GM21528 (cell line): ENCODE data around the gene AMPD2.
"Not testable (repeated sequence)": the region's sequence is repeated elsewhere in the genome, so short reads cannot be mapped to it uniquely, and the experiment has no call there.

Experiments used
- ATAC-seq: cut with Tn5 transposase; IDR thresholded peaks from one replicate; pipeline ENCODE4 v1.9.1; 2021; ENCODE audit warnings: mild to moderate bottlenecking, moderate library complexity; ENCODE audit not compliant: unreplicated experiment, low FRiP score

The AMPD2 gene

DNA sequence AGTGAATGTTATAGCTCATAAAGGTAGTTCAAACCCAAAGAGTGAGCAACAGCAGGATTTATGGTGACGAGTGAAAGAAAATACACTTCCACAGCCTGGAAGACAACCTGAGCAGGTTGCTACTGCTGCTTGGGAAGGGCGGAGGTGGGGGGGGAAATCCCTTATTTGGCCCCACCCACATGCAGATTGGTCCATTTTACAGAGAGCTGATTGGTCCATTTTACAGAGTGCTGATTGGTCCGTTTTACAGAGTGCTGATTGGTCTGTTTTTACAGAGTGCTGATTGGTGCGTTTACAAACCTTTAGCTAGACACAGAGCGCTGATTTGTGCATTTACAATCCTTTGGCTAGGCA lies 50.3 kb downstream of the AMPD2 start:
- not testable (repeated sequence) for ATAC-seq

DNA sequence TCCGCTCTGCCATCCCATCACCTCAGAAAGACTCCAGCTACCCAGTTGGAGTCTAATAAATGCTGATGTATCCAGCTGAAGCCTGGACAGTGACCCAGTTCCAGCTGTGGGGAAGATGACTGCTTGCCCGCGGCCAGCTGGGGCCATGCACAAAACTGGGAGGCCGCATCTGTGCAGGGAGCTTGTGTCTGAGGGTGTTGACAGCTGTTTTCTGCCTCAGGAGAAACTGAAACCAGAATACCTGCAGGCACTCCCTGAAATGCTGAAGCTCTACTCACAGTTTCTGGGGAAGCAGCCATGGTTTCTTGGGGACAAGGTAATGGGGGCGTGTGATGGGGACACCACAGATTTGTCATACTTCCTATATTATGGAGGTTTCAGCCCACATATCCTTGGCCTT lies 51.4 kb downstream of the AMPD2 start:
- ATAC-seq, result no peak

DNA sequence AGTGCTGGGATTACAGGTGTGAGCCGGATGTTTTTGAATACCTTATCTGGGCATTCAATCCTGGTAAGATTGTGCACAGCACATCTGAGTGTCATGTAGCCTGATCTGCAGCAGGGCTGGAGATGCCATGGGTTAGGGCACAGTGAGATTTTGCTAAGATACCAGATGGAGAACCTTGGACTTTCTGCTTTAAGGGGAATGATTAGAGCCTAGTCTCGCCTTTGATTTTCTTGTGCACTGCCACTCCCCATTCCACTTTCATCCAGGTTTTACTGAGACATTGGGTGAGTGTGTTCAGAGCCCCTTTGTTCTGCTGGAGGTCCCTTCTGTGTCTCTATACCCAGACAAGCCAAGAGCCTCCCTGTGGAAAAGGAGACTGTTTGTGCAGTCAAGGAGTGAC lies 54.2 kb downstream of the AMPD2 start:
- not testable (repeated sequence) for ATAC-seq

DNA sequence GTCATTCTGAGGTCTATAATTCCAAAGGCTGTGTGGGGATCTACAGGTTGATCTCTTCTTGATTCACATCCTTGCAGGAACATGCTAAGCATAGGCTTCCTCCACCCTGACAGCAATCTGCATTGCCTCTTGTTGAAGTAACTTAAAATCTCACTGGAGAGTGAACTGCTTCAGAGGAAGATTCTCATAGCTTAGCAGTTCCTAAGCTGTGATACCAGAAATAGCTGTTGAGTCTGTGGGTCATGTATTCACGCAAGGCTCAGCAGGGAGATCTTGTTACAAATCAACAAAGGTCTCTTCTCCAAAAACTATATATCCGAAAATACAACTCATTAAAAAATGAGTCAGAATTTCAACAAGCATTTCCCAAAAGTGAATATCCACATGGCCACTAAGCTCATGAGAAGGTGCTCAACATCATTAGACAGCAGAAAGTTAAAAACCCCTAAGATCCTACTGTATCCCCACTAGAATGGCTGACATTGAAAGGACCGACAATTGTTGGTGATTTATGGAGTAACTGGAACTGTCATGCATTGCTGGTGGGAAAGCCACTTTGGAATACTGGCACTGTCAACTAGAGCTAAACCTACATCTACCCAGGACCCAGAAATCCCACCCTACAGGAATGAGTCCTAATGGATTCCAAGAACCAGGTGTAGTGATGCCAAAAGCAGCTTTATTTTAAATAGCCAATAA lies 57.2 kb downstream of the AMPD2 start:
- not testable (repeated sequence) for ATAC-seq

DNA sequence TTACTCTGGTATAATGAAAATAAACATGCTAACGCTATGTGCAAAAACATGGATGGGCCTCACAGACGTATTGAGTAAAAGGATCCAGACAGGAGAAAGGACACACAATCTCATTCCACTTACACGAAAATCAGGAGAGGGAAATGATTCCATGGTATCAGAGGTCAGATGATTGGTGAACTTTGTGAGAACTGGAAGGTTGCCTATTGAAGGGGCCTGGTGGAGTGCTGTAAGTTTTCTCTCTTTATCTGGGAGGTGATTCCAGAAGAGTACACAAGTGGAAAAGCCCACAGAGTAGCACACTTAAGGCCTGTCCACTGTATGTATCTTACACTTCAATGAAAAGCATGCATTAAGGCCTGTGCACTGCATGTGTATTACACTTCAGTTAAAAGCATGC lies 57.8 kb downstream of the AMPD2 start:
- ATAC-seq, result no peak

DNA sequence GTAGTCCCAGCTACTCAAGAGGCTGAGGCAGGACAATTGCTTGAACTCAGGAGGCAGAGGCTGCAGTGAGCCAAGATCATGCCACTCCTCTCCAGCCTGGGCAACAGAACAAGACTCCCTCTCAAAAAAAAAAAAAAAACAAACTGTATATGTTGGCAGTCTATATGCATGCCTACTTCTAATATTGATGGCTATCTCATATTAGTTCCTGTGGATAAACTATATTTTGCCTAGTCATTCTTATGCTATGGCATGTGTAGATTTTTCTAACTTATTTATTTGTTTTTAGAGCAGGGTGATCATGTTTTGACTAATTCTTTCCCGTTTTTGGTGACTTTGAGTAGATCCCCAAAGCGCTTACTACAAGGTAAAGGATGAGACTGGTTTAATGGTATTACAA lies 59.0 kb downstream of the AMPD2 start:
- not testable (repeated sequence) for ATAC-seq
